ENCODE data around the gene XRCC3. TPM values are rescaled to one million over a fixed set of nuclear protein-coding genes. Genes with fewer than 3 reads are reported as not detected.

XRCC3 gene
- polyA plus RNA-seq, 3 donors, result 0.66 to 8.1 (median 2.0) TPM

GRCh38 chr14:103684871-103685270 lies 30.4 kb downstream of the XRCC3 start:
- no peak overlapping the region for H3K27ac Mint-ChIP-seq
- Histone ChIP-seq H3K4me2 (replicated peaks; ENCODE audit: extremely low read depth, low read length, poor library complexity, severe bottlenecking) (no peak overlapping the region), H3K9ac (ENCODE audit: insufficient read depth, low read length, poor library complexity, severe bottlenecking) (no peak overlapping the region), H3K27me3 (ENCODE audit: control insufficient read depth in 2 of 2, insufficient read depth in 2 of 2, low read length in 2 of 2) (no peaks in the 10 kb centered on the region), H3K36me3 (replicated peaks in 1 of 2; ENCODE audit: control insufficient read depth in 1 of 2, insufficient read depth in 2 of 2, low read length in 2 of 2) (peaks cover 87 to 100% of the 10 kb centered on the region in 2 donors), H3K4me3 (replicated peaks in 1 of 3; ENCODE audit: low read depth in 2 of 3, low read length in 3 of 3) (no peak overlapping the region), H3K4me1 (ENCODE audit: control insufficient read depth in 1 of 2, insufficient read depth in 2 of 2, low read length in 2 of 2) (no peaks in the 10 kb centered on the region), H3K9me3 (replicated peaks in 1 of 2; ENCODE audit: control insufficient read depth in 1 of 2, insufficient read depth in 1 of 2, low read length in 2 of 2) (no peaks in the 10 kb centered on the region), H2AFZ (ENCODE audit: insufficient read depth, low read depth, low read length, poor library complexity, severe bottlenecking) (no peak overlapping the region), H4K20me1 (ENCODE audit: insufficient read depth, low read length) (peaks cover 43% of the 10 kb centered on the region), H3K27ac (ENCODE audit: low read depth in 1 of 2, low read length in 2 of 2) (no peak overlapping the region), H3K79me2 (ENCODE audit: insufficient read depth, low read length) (no peaks in the 10 kb centered on the region)
- no peaks in the 10 kb centered on the region for H3K4me1 Mint-ChIP-seq
- WGBS (ENCODE audit: insufficient coverage), result 94% methylated on average over 10 of the region's 15 CpGs
- H3K27me3 Mint-ChIP-seq (ENCODE audit: low read depth in 3 of 3), result peaks cover 0 to 2% (median 1%) of the 10 kb centered on the region in 3 donors
- no peak for DNase-seq
- TF ChIP-seq CTCF (IDR thresholded peaks at IDR 0.05), result no peak
- H3K4me3 Mint-ChIP-seq, result no peak overlapping the region
- peaks cover 81 to 93% of the 10 kb centered on the region in 2 donors for H3K36me3 Mint-ChIP-seq
- intact Hi-C loops (cut with micrococcal nuclease), result loop anchor here in 1 of 2 donors (10.0 kb wide), 1 partner anchor 110 kb away; no protein-coding TSS in a partner anchor
- peaks cover 0 to 2% (median 0%) of the 10 kb centered on the region in 7 donors for H3K9me3 Mint-ChIP-seq

GRCh38 chr14:103684471-103684870 lies 30.8 kb downstream of the XRCC3 start:
- Mint-ChIP-seq H3K9me3 (peaks cover 0 to 2% (median 0%) of the 10 kb centered on the region in 7 donors), H3K27ac (no peak overlapping the region), H3K4me3 (no peak overlapping the region), H3K4me1 (no peaks in the 10 kb centered on the region), H3K36me3 (peaks cover 82 to 94% of the 10 kb centered on the region in 2 donors), H3K27me3 (ENCODE audit: low read depth in 3 of 3) (peaks cover 0 to 2% (median 1%) of the 10 kb centered on the region in 3 donors)
- DNase-seq, result no peak
- no peak for TF ChIP-seq CTCF (IDR thresholded peaks at IDR 0.05)
- Histone ChIP-seq H3K4me1 (ENCODE audit: control insufficient read depth in 1 of 2, insufficient read depth in 2 of 2, low read length in 2 of 2) (no peaks in the 10 kb centered on the region), H3K9ac (ENCODE audit: insufficient read depth, low read length, poor library complexity, severe bottlenecking) (no peak overlapping the region), H3K27ac (ENCODE audit: low read depth in 1 of 2, low read length in 2 of 2) (no peak overlapping the region), H2AFZ (ENCODE audit: insufficient read depth, low read depth, low read length, poor library complexity, severe bottlenecking) (no peak overlapping the region), H3K4me2 (replicated peaks; ENCODE audit: extremely low read depth, low read length, poor library complexity, severe bottlenecking) (no peak overlapping the region), H3K9me3 (replicated peaks in 1 of 2; ENCODE audit: control insufficient read depth in 1 of 2, insufficient read depth in 1 of 2, low read length in 2 of 2) (no peaks in the 10 kb centered on the region), H3K27me3 (ENCODE audit: control insufficient read depth in 2 of 2, insufficient read depth in 2 of 2, low read length in 2 of 2) (no peaks in the 10 kb centered on the region), H3K79me2 (ENCODE audit: insufficient read depth, low read length) (no peaks in the 10 kb centered on the region), H4K20me1 (ENCODE audit: insufficient read depth, low read length) (peaks cover 47% of the 10 kb centered on the region), H3K4me3 (replicated peaks in 1 of 3; ENCODE audit: low read depth in 2 of 3, low read length in 3 of 3) (no peak overlapping the region), H3K36me3 (replicated peaks in 1 of 2; ENCODE audit: control insufficient read depth in 1 of 2, insufficient read depth in 2 of 2, low read length in 2 of 2) (peaks cover 90 to 100% of the 10 kb centered on the region in 2 donors)
- 97% methylated on average over 2 of the region's 6 CpGs for WGBS (ENCODE audit: insufficient coverage)
- intact Hi-C loops (cut with micrococcal nuclease), result loop anchor here in 1 of 2 donors (10.0 kb wide), 1 partner anchor 110 kb away; no protein-coding TSS in a partner anchor
